Measurements from ENCODE around the gene CNPY1.

- TF ChIP-seq CTCF (IDR thresholded peaks at IDR 0.05) (peak in 4 of 5 experiments; percentile 19 to 42 (median 34)), POLR2A (IDR thresholded peaks at IDR 0.05) (no peak), POLR2AphosphoS5 (IDR thresholded peaks at IDR 0.05) (no peak), EP300 (IDR thresholded peaks at IDR 0.05; ENCODE audit: low read depth) (no peak)
Measured at GRCh38 chr7:155533827-155534690, 12.3 kb downstream of the CNPY1 start.
